SIG-M5 treated with dmso at 0.1 percent for 504 hours (cell line): ENCODE measurements around the gene STAG1.
A peak's percentile ranks its signal among the peaks of the same experiment; 100 is the strongest.
"Not testable (repeated sequence)": the region's sequence is repeated elsewhere in the genome, so short reads cannot be mapped to it uniquely, and the experiment has no call there.

Source experiments
- DNase-seq: peaks from one replicate; lab custom pipeline; 2025; ENCODE audit not compliant: unreplicated experiment; lab: John Stamatoyannopoulos, UW

STAG1 gene

GRCh38 chr3:136752172-136752421 is at the start of gene STAG1:
Gene STAG1 (minus strand): TSS chr3:136752378. CDS start chr3:136630898, 121,480 bp downstream.
- DNase-seq, result no peak

GRCh38 chr3:136801146-136801545 is 49.0 kb upstream of the STAG1 start:
- not testable (repeated sequence) for DNase-seq

GRCh38 chr3:136792556-136793330 is 40.6 kb upstream of the STAG1 start:
- DNase-seq, result no peak

GRCh38 chr3:136790786-136791185 is 38.6 kb upstream of the STAG1 start:
- no peak for DNase-seq

- no peak for DNase-seq
Observed at GRCh38 chr3:136789976-136790375, 37.8 kb upstream of the STAG1 start.

GRCh38 chr3:136788154-136788553 is 36.0 kb upstream of the STAG1 start:
- DNase-seq, result no peak

- DNase-seq, result no peak
Observed at GRCh38 chr3:136787349-136787748, 35.2 kb upstream of the STAG1 start.

- DNase-seq, result no peak
Observed at GRCh38 chr3:136783708-136784191, 31.6 kb upstream of the STAG1 start.

GRCh38 chr3:136780741-136781140 is 28.6 kb upstream of the STAG1 start:
- DNase-seq, result no peak

GRCh38 chr3:136778865-136779264 is 26.7 kb upstream of the STAG1 start:
- DNase-seq, result no peak

GRCh38 chr3:136772709-136773108 is 20.5 kb upstream of the STAG1 start:
- DNase-seq, result no peak

GRCh38 chr3:136758160-136759102 is 6.3 kb upstream of the STAG1 start:
- peak; percentile 82 for DNase-seq

GRCh38 chr3:136755192-136755591 is 3.0 kb upstream of the STAG1 start:
- DNase-seq, result no peak

GRCh38 chr3:136753326-136753939 is 1.3 kb upstream of the STAG1 start:
- no peak for DNase-seq

- DNase-seq, result peak; percentile 100
Observed at GRCh38 chr3:136752422-136753325, 496 bp upstream of the STAG1 start.

- DNase-seq, result peak; percentile 71
Observed at GRCh38 chr3:136751316-136752171, 634 bp downstream of the STAG1 start.

GRCh38 chr3:136750897-136751315 is 1.3 kb downstream of the STAG1 start:
- DNase-seq, result no peak

- no peak for DNase-seq
Observed at GRCh38 chr3:136750209-136750896, 1.8 kb downstream of the STAG1 start.

- DNase-seq, result not testable (repeated sequence)
Observed at GRCh38 chr3:136749602-136750001, 2.6 kb downstream of the STAG1 start.
